Spleen (tissue), 3 donors: Measurements from ENCODE around the gene PSAPL1.

Experiments
- POLR2A ChIP-seq, 3 donors: fragments of 450-650 bp; IDR thresholded peaks; one replicate each; pipeline ENCODE4 v1.5.1; 2017; ENCODE audit warnings: antibody characterized with exemption in 3 of 3, mild to moderate bottlenecking in 1 of 3
- POLR2AphosphoS5 ChIP-seq, 3 donors: sonication (generic); formaldehyde crosslinking; IDR thresholded peaks; one replicate each; pipeline ENCODE4 v1.5.1; 2017; ENCODE audit warnings: antibody characterized with exemption in 3 of 3

DNA sequence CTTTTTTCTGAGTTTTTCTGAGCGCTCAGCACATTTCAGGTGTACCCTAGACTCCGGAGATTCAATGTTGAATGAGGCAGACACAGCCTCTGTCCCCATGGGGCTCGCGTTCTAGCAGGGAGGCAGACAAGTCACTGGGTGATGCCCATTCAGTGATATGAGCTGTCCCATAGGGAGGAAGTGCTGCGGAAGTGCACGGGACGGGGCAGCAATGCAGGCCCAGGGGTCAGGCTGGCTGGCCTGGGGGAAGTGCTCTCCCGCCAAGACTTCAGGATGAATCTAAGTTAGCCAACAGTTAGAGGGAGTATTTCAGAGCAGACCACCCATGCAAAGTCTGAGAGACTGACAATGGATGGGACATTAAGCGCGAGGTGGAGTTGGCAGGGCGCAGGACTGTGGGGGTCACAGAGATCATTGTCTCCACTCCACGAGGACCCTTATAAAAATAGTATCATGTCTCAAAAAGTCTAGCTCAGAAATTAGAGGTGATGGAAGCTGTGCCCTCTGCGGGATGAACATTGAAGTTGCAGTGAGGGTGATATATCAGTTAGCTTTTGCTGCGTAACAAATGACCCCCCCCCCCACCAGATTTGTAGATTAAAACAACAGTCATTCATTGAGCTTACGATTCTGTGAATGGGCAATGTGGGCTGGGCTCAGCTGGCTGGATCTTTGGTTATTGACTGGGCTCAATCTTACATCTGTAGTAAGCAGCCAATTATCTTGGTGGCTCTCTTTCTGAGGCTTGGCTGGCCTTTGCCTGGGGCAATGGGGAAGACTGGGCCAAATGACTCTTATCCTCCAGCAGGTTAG is 16.4 kb downstream of the PSAPL1 start:
- no peak for TF ChIP-seq POLR2AphosphoS5 (IDR thresholded peaks at IDR 0.05)
- no peak for TF ChIP-seq POLR2A (IDR thresholded peaks at IDR 0.05)
